ENCODE results near the gene ERN1.

DNA sequence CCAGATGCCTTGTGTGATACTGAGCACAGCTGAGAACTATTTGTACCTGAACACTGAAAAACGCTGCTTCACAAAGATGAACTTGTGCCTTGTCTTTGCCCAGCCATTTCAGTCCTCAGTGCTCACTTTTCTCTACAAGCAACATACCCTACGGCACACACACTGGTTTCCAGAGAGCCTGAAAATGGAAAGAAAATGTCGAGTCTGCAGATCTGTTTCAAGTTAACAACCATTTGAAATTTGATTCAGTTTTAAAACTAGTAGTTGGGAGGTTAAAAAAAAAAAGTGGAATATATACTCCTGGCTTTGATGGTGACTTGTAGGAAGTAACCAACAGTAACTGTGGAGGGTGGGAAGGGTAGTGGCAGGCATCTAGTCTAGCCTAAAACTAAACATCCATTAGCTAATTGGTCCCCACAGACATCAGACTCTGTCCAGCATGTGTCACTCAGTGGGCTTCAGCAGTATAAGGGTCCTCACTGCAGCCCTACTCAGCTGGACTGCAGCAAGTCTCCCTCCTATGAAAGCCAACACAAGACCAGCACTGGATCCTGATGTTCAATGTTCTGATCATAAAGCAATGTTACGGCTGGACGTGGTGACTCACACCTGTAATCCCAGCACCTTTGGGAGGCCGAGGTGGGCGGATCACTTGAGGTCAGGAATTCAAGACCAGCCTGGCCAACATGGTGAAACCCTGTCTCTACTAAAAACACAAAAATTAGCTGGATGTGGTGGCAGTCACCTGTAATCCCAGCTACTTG is 27.1 kb downstream of the ERN1 start:
- TF ChIP-seq, protein P1, sequence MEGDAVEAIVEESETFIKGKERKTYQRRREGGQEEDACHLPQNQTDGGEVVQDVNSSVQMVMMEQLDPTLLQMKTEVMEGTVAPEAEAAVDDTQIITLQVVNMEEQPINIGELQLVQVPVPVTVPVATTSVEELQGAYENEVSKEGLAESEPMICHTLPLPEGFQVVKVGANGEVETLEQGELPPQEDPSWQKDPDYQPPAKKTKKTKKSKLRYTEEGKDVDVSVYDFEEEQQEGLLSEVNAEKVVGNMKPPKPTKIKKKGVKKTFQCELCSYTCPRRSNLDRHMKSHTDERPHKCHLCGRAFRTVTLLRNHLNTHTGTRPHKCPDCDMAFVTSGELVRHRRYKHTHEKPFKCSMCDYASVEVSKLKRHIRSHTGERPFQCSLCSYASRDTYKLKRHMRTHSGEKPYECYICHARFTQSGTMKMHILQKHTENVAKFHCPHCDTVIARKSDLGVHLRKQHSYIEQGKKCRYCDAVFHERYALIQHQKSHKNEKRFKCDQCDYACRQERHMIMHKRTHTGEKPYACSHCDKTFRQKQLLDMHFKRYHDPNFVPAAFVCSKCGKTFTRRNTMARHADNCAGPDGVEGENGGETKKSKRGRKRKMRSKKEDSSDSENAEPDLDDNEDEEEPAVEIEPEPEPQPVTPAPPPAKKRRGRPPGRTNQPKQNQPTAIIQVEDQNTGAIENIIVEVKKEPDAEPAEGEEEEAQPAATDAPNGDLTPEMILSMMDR (IDR thresholded peaks at IDR 0.05), result no peak
- TF ChIP-seq NR1H2 (CRISPR knock-in tag; IDR thresholded peaks at IDR 0.05) (no peak), SP1 (CRISPR knock-in tag; conservative IDR thresholded peaks at IDR 0.05) (no peak), GABPB1 (CRISPR knock-in tag; IDR thresholded peaks at IDR 0.05) (no peak)
- TF ChIP-seq, protein P2, sequence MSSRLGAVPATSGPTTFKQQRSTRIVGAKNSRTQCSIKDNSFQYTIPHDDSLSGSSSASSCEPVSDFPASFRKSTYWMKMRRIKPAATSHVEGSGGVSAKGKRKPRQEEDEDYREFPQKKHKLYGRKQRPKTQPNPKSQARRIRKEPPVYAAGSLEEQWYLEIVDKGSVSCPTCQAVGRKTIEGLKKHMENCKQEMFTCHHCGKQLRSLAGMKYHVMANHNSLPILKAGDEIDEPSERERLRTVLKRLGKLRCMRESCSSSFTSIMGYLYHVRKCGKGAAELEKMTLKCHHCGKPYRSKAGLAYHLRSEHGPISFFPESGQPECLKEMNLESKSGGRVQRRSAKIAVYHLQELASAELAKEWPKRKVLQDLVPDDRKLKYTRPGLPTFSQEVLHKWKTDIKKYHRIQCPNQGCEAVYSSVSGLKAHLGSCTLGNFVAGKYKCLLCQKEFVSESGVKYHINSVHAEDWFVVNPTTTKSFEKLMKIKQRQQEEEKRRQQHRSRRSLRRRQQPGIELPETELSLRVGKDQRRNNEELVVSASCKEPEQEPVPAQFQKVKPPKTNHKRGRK (CRISPR knock-in tag; IDR thresholded peaks at IDR 0.05; ENCODE audit: borderline replicate concordance), result no peak
- TF ChIP-seq, protein P3, sequence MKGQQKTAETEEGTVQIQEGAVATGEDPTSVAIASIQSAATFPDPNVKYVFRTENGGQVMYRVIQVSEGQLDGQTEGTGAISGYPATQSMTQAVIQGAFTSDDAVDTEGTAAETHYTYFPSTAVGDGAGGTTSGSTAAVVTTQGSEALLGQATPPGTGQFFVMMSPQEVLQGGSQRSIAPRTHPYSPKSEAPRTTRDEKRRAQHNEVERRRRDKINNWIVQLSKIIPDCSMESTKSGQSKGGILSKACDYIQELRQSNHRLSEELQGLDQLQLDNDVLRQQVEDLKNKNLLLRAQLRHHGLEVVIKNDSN (CRISPR knock-in tag; IDR thresholded peaks at IDR 0.05), result no peak
- TF ChIP-seq, protein P4, sequence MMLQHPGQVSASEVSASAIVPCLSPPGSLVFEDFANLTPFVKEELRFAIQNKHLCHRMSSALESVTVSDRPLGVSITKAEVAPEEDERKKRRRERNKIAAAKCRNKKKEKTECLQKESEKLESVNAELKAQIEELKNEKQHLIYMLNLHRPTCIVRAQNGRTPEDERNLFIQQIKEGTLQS (CRISPR knock-in tag; conservative IDR thresholded peaks at IDR 0.05), result no peak

All from WTC11 (cell line).